GM18526 (cell line): ENCODE results near the gene FANCD2.

Source experiments
- POLR2A ChIP-seq: IDR thresholded peaks from 3 replicates; pipeline ENCODE4 v1.6.1; 2011; ENCODE audit not compliant: insufficient read length; ENCODE audit errors: extremely low read depth

FANCD2 gene

GRCh38 chr3:10074666-10075065 is 48.4 kb downstream of the FANCD2 start:
- TF ChIP-seq POLR2A: no peak

GRCh38 chr3:10081871-10082270 is 55.6 kb downstream of the FANCD2 start:
- TF ChIP-seq POLR2A: no peak

GRCh38 chr3:10085738-10086137 is 59.5 kb downstream of the FANCD2 start:
- TF ChIP-seq POLR2A: no peak

- TF ChIP-seq POLR2A: no peak
Observed at GRCh38 chr3:10088256-10088655, 62.0 kb downstream of the FANCD2 start.

GRCh38 chr3:10090179-10090578 is 63.9 kb downstream of the FANCD2 start:
- no peak for TF ChIP-seq POLR2A

GRCh38 chr3:10093678-10094077 is 67.4 kb downstream of the FANCD2 start:
- no peak for TF ChIP-seq POLR2A

- TF ChIP-seq POLR2A: no peak
Observed at GRCh38 chr3:10099041-10099440, 72.8 kb downstream of the FANCD2 start.

- TF ChIP-seq POLR2A: no peak
Observed at GRCh38 chr3:10106919-10107318, 80.7 kb downstream of the FANCD2 start.

- TF ChIP-seq POLR2A: no peak
Observed at GRCh38 chr3:10108091-10108490, 81.9 kb downstream of the FANCD2 start, which contains the start of gene FANCD2OS. Gene FANCD2OS (minus strand): TSS chr3:10108255. CDS start chr3:10104774, 3,481 bp downstream.

GRCh38 chr3:10115326-10116137 is 89.3 kb downstream of the FANCD2 start, which contains the start of gene BRK1:
Gene BRK1 (plus strand): TSS chr3:10115675. CDS start chr3:10115702, 27 bp downstream.
- TF ChIP-seq POLR2A: peak; percentile 97

GRCh38 chr3:10116138-10116460 is 89.9 kb downstream of the FANCD2 start:
- no peak for TF ChIP-seq POLR2A

- no peak for TF ChIP-seq POLR2A
Observed at GRCh38 chr3:10116928-10117327, 90.7 kb downstream of the FANCD2 start.

GRCh38 chr3:10119376-10119775 is 93.1 kb downstream of the FANCD2 start:
- no peak for TF ChIP-seq POLR2A

GRCh38 chr3:10121064-10121463 is 94.8 kb downstream of the FANCD2 start:
- TF ChIP-seq POLR2A: no peak

- no peak for TF ChIP-seq POLR2A
Observed at GRCh38 chr3:10122724-10123123, 96.5 kb downstream of the FANCD2 start.

GRCh38 chr3:10136426-10137005 is 110.3 kb downstream of the FANCD2 start:
- no peak for TF ChIP-seq POLR2A

GRCh38 chr3:10137178-10137577 is 110.9 kb downstream of the FANCD2 start:
- no peak for TF ChIP-seq POLR2A
